Measurements from ENCODE around the gene VTI1A. TPM values are rescaled to one million over a fixed set of nuclear protein-coding genes. Genes with fewer than 3 reads are reported as not detected.
A peak's percentile ranks its signal among the peaks of the same experiment; 100 is the strongest.

VTI1A gene
- total and polyA plus RNA-seq, 7 experiments from 2014 or later = 21.7 to 56.8 (median 40.8) TPM

- intact Hi-C loops (cut with micrococcal nuclease) = loop anchor here in 1 of 2 donors (5.0 kb wide), 1 partner anchor 272 kb away; no protein-coding TSS in a partner anchor
- ChIA-PET CTCF (interaction anchor here (0.5 kb wide), 1 partner anchor 55 kb away, joined by 3 read pairs; no protein-coding TSS in a partner anchor), POLR2A (interaction anchor here (1.2 to 1.4 kb wide), 2 partner anchors 13 to 17 kb away, joined by 3 to 6 read pairs; partner anchors contain the start of genes VTI1A and ZDHHC6)
- Histone ChIP-seq H3K27me3 (ENCODE audit: control insufficient read depth in 2 of 2, insufficient read depth in 2 of 2, low read length in 2 of 2) (no peaks in the 10 kb centered on the region), H3K36me3 (ENCODE audit: control insufficient read depth in 2 of 3, insufficient read depth in 3 of 3, low read length in 3 of 3) (peaks cover 3 to 88% (median 33%) of the 10 kb centered on the region in 3 experiments), H3K4me1 (ENCODE audit: control insufficient read depth in 2 of 2, insufficient read depth in 2 of 2, low read length in 2 of 2) (no peaks in the 10 kb centered on the region), H3K27ac (ENCODE audit: low read depth, low read length) (no peak overlapping the region), H3K9me3 (ENCODE audit: control insufficient read depth in 2 of 3, low read length in 3 of 3) (no peaks in the 10 kb centered on the region), H3K4me3 (ENCODE audit: low read length) (no peak overlapping the region)
- Mint-ChIP-seq H3K27me3 (no peaks in the 10 kb centered on the region), H3K9me3 (no peaks in the 10 kb centered on the region), H3K4me3 (no peak overlapping the region), H3K4me1 (peaks cover 0 to 4% (median 0%) of the 10 kb centered on the region in 7 donors), H3K36me3 (peaks cover 0 to 30% (median 18%) of the 10 kb centered on the region in 5 donors), H3K27ac (peak overlapping the region in 6 of 9 donors; percentile 7 to 83 (median 37))
- no peak for DNase-seq
- no peak for ATAC-seq
Measured at GRCh38 chr10:112429654-112430230, 17.3 kb upstream of the VTI1A start.

- no peaks in the 10 kb centered on the region for H3K9me3 ChIP-seq (ENCODE audit: control insufficient read depth in 2 of 3, low read length in 3 of 3)
- no peak for ATAC-seq
Measured at GRCh38 chr10:112433136-112433535, 13.9 kb upstream of the VTI1A start.

GRCh38 chr10:112434988-112435619 is 11.9 kb upstream of the VTI1A start:
- Histone ChIP-seq H3K9me3 (ENCODE audit: control insufficient read depth in 2 of 3, low read length in 3 of 3) (no peaks in the 10 kb centered on the region), H3K4me3 (ENCODE audit: low read length) (no peak overlapping the region), H3K36me3 (ENCODE audit: control insufficient read depth in 2 of 3, insufficient read depth in 3 of 3, low read length in 3 of 3) (peaks cover 0 to 64% (median 32%) of the 10 kb centered on the region in 3 experiments), H3K27me3 (ENCODE audit: control insufficient read depth in 2 of 2, insufficient read depth in 2 of 2, low read length in 2 of 2) (no peaks in the 10 kb centered on the region), H3K4me1 (ENCODE audit: control insufficient read depth in 2 of 2, insufficient read depth in 2 of 2, low read length in 2 of 2) (no peaks in the 10 kb centered on the region), H3K27ac (ENCODE audit: low read depth, low read length) (no peak overlapping the region)
- Mint-ChIP-seq H3K4me3 (no peak overlapping the region), H3K27ac (peak overlapping the region in 1 of 9 donors; percentile 78), H3K9me3 (no peaks in the 10 kb centered on the region), H3K27me3 (no peaks in the 10 kb centered on the region), H3K4me1 (peaks cover 0 to 5% (median 3%) of the 10 kb centered on the region in 7 donors), H3K36me3 (peaks cover 4 to 24% (median 13%) of the 10 kb centered on the region in 5 donors)
- DNase-seq (peak in 2 of 9 donors; percentile 5 to 27), ATAC-seq (no peak)
- intact Hi-C loops (cut with micrococcal nuclease) = loop anchor here (1.0 to 5.0 kb wide), 5 partner anchors 37 to 295 kb away; no protein-coding TSS in a partner anchor
- POLR2A ChIA-PET = no interaction called here
- CTCF ChIA-PET = interaction anchor here (0.6 to 1.7 kb wide), 5 partner anchors 60 to 678 kb away, joined by 3 to 11 read pairs (median 3); no protein-coding TSS in a partner anchor

More at GRCh38 chr10:112433136-112433535, 13.9 kb upstream of the VTI1A start:
- Mint-ChIP-seq H3K36me3 (peaks cover 4 to 25% (median 11%) of the 10 kb centered on the region in 5 donors), H3K4me3 (no peak overlapping the region), H3K27ac (no peak overlapping the region), H3K9me3 (no peaks in the 10 kb centered on the region), H3K4me1 (peaks cover 0 to 5% (median 0%) of the 10 kb centered on the region in 7 donors), H3K27me3 (no peaks in the 10 kb centered on the region)
- intact Hi-C loops (cut with micrococcal nuclease) = loop anchor here in 1 of 2 donors (5.0 kb wide), 1 partner anchor 276 kb away; no protein-coding TSS in a partner anchor
- H3K27me3 ChIP-seq (ENCODE audit: control insufficient read depth in 2 of 2, insufficient read depth in 2 of 2, low read length in 2 of 2) = no peaks in the 10 kb centered on the region
- no peak overlapping the region for H3K4me3 ChIP-seq (ENCODE audit: low read length)
- no peak overlapping the region for H3K27ac ChIP-seq (ENCODE audit: low read depth, low read length)
- DNase-seq = no peak
- H3K4me1 ChIP-seq (ENCODE audit: control insufficient read depth in 2 of 2, insufficient read depth in 2 of 2, low read length in 2 of 2) = no peaks in the 10 kb centered on the region
- ChIA-PET POLR2A (no interaction called here), CTCF (no interaction called here)
- peaks cover 0 to 72% (median 32%) of the 10 kb centered on the region in 3 experiments for H3K36me3 ChIP-seq (ENCODE audit: control insufficient read depth in 2 of 3, insufficient read depth in 3 of 3, low read length in 3 of 3)

GRCh38 chr10:112438356-112438755 is 8.7 kb upstream of the VTI1A start:
- no peak for DNase-seq
- Histone ChIP-seq H3K27ac (ENCODE audit: low read depth, low read length) (no peak overlapping the region), H3K36me3 (ENCODE audit: control insufficient read depth in 2 of 3, insufficient read depth in 3 of 3, low read length in 3 of 3) (peaks cover 2 to 57% (median 37%) of the 10 kb centered on the region in 3 experiments), H3K4me1 (ENCODE audit: control insufficient read depth in 2 of 2, insufficient read depth in 2 of 2, low read length in 2 of 2) (no peaks in the 10 kb centered on the region), H3K4me3 (ENCODE audit: low read length) (no peak overlapping the region), H3K27me3 (ENCODE audit: control insufficient read depth in 2 of 2, insufficient read depth in 2 of 2, low read length in 2 of 2) (no peaks in the 10 kb centered on the region), H3K9me3 (ENCODE audit: control insufficient read depth in 2 of 3, low read length in 3 of 3) (no peaks in the 10 kb centered on the region)
- Mint-ChIP-seq H3K4me3 (no peak overlapping the region), H3K36me3 (peaks cover 4 to 22% (median 17%) of the 10 kb centered on the region in 5 donors), H3K4me1 (peaks cover 5 to 28% (median 19%) of the 10 kb centered on the region in 7 donors), H3K27me3 (no peaks in the 10 kb centered on the region), H3K27ac (no peak overlapping the region), H3K9me3 (no peaks in the 10 kb centered on the region)
- ChIA-PET POLR2A (no interaction called here), CTCF (interaction anchor here (0.6 kb wide), 1 partner anchor 300 kb away, joined by 3 read pairs; no protein-coding TSS in a partner anchor)
- intact Hi-C loops (cut with micrococcal nuclease) = loop anchor here in 1 of 2 donors (1.0 to 5.0 kb wide), 2 partner anchors 8 to 34 kb away; partner anchors contain the start of gene ZDHHC6
- no peak for ATAC-seq

GRCh38 chr10:112441520-112441919 is 5.5 kb upstream of the VTI1A start:
- ChIA-PET CTCF (no interaction called here), POLR2A (no interaction called here)
- Mint-ChIP-seq H3K27ac (no peak overlapping the region), H3K27me3 (no peaks in the 10 kb centered on the region), H3K4me1 (peaks cover 16 to 54% (median 46%) of the 10 kb centered on the region in 7 donors), H3K4me3 (no peak overlapping the region), H3K9me3 (no peaks in the 10 kb centered on the region), H3K36me3 (peaks cover 5 to 21% (median 16%) of the 10 kb centered on the region in 5 donors)
- DNase-seq = no peak
- Histone ChIP-seq H3K4me1 (ENCODE audit: control insufficient read depth in 2 of 2, insufficient read depth in 2 of 2, low read length in 2 of 2) (peaks cover 9 to 15% of the 10 kb centered on the region in 2 donors), H3K9me3 (ENCODE audit: control insufficient read depth in 2 of 3, low read length in 3 of 3) (no peaks in the 10 kb centered on the region), H3K4me3 (ENCODE audit: low read length) (no peak overlapping the region), H3K27me3 (ENCODE audit: control insufficient read depth in 2 of 2, insufficient read depth in 2 of 2, low read length in 2 of 2) (no peaks in the 10 kb centered on the region), H3K36me3 (ENCODE audit: control insufficient read depth in 2 of 3, insufficient read depth in 3 of 3, low read length in 3 of 3) (peaks cover 2 to 55% (median 21%) of the 10 kb centered on the region in 3 experiments), H3K27ac (ENCODE audit: low read depth, low read length) (no peak overlapping the region)
- intact Hi-C loops (cut with micrococcal nuclease) = loop anchor here (10.0 kb wide), 1 partner anchor 1413 kb away; the partner anchor contains the start of genes DCLRE1A (in 2 of the 2) and NHLRC2 (in 2 of the 2)
- ATAC-seq = no peak

GRCh38 chr10:112442063-112442462 is 5.0 kb upstream of the VTI1A start:
- Histone ChIP-seq H3K4me1 (ENCODE audit: control insufficient read depth in 2 of 2, insufficient read depth in 2 of 2, low read length in 2 of 2) (peaks cover 9 to 15% of the 10 kb centered on the region in 2 donors), H3K9me3 (ENCODE audit: control insufficient read depth in 2 of 3, low read length in 3 of 3) (no peaks in the 10 kb centered on the region), H3K27ac (ENCODE audit: low read depth, low read length) (no peak overlapping the region), H3K4me3 (ENCODE audit: low read length) (no peak overlapping the region), H3K27me3 (ENCODE audit: control insufficient read depth in 2 of 2, insufficient read depth in 2 of 2, low read length in 2 of 2) (no peaks in the 10 kb centered on the region), H3K36me3 (ENCODE audit: control insufficient read depth in 2 of 3, insufficient read depth in 3 of 3, low read length in 3 of 3) (peaks cover 2 to 52% (median 20%) of the 10 kb centered on the region in 3 experiments)
- ATAC-seq (no peak), DNase-seq (no peak)
- intact Hi-C loops (cut with micrococcal nuclease) = loop anchor here (10.0 kb wide), 1 partner anchor 1413 kb away; the partner anchor contains the start of genes DCLRE1A (in 2 of the 2) and NHLRC2 (in 2 of the 2)
- H3K27me3 Mint-ChIP-seq = no peaks in the 10 kb centered on the region
- no peak overlapping the region for H3K4me3 Mint-ChIP-seq
- ChIA-PET CTCF (no interaction called here), POLR2A (no interaction called here)
- H3K4me1 Mint-ChIP-seq = peaks cover 16 to 55% (median 51%) of the 10 kb centered on the region in 7 donors
- no peaks in the 10 kb centered on the region for H3K9me3 Mint-ChIP-seq
- H3K27ac Mint-ChIP-seq = peak overlapping the region in 2 of 9 donors; percentile 5 to 11
- peaks cover 5 to 23% (median 16%) of the 10 kb centered on the region in 5 donors for H3K36me3 Mint-ChIP-seq
